GM12878 (cell line): Measurements from ENCODE around the gene FILIP1L. TPM values are rescaled to one million over a fixed set of nuclear protein-coding genes. Genes with fewer than 3 reads are reported as not detected.

Source experiments
- ATAC-seq: fragments of 200-7000 bp; cut with Tn5 transposase; 3 replicates; pipeline ENCODE4 v1.9.1; 2020; ENCODE audit warnings: mild to moderate bottlenecking, moderate library complexity
- BruUV-seq: library from RNA; stranded (reverse); fragments of 400-500 nt; replicated peaks from 2 replicates; lab custom pipeline; 2021; lab: Mats Ljungman, UMichigan
- CTCF ChIA-PET: fragments of 300-600 bp; sonication (Branson Sonifier 250); formaldehyde crosslinking; extraction: SDS; loops from one replicate; lab custom pipeline; 2021; ENCODE audit warnings: inconsistent platforms; lab: Yijun Ruan, JAX
- POLR2A ChIA-PET: fragments of 350-600 bp; formaldehyde crosslinking; extraction: SDS; loops from one replicate; lab custom pipeline; 2021; ENCODE audit warnings: inconsistent platforms; lab: Charles Lee
- RAD21 ChIA-PET: fragments of 300-600 bp; sonication (Branson Sonifier 250); formaldehyde crosslinking; loops from one replicate; lab custom pipeline; 2023; ENCODE audit warnings: antibody characterized with exemption; ENCODE audit not compliant: unreplicated experiment; lab: Charles Lee
- SMC1A ChIA-PET: fragments of 300-600 bp; sonication (Branson Sonifier 250); formaldehyde crosslinking; loops from one replicate; lab custom pipeline; 2023; ENCODE audit not compliant: unreplicated experiment, uncharacterized antibody; lab: Charles Lee
- DNase-seq: peaks from one replicate; pipeline ENCODE4 v3.0.0-alpha.2; 2011; ENCODE audit warnings: low read depth, low spot score
- FAIRE-seq: peaks from 3 replicates; lab custom pipeline; 2011; peaks lifted over from hg19 to GRCh38; lab: Jason Lieb, UNC
- H2AFZ ChIP-seq: 2 replicates; pipeline ENCODE4 v1.6.0; 2011; ENCODE audit warnings: low read depth, low read length, control low read depth; ENCODE audit not compliant: control insufficient read depth
- H3K27ac ChIP-seq: 2 replicates; pipeline ENCODE4 v1.5.1; 2011; ENCODE audit warnings: control low read depth; ENCODE audit not compliant: control insufficient read depth, insufficient read depth
- H3K27me3 ChIP-seq, 2 experiments: replicated peaks in 1 of 2; 2 replicates each; pipeline versions ENCODE4 v1.6.0 to v1.6.1; 2011; ENCODE audit warnings: low read length in 1 of 2; ENCODE audit not compliant: control insufficient read depth in 2 of 2, insufficient read depth in 2 of 2
- H3K36me3 ChIP-seq, 2 experiments: 2 replicates each; pipeline ENCODE4 v1.5.1; 2011; ENCODE audit warnings: low read length in 1 of 2; ENCODE audit not compliant: control insufficient read depth in 2 of 2, insufficient read depth in 2 of 2
- H3K4me1 ChIP-seq: 2 replicates; pipeline ENCODE4 v1.6.1; 2011; ENCODE audit warnings: mild to moderate bottlenecking, low read length, moderate library complexity, mixed read lengths; ENCODE audit not compliant: control insufficient read depth, insufficient read depth
- H3K4me2 ChIP-seq: 2 replicates; pipeline ENCODE4 v1.6.0; 2011; ENCODE audit warnings: control low read depth; ENCODE audit not compliant: control insufficient read depth, insufficient read depth
- H3K4me3 ChIP-seq: fragments of 200-600 bp; sonication (generic); 2 replicates; pipeline ENCODE4 v1.5.1; 2016
- H3K79me2 ChIP-seq: 2 replicates; pipeline ENCODE4 v1.6.0; 2011; ENCODE audit warnings: low read length; ENCODE audit not compliant: control insufficient read depth, insufficient read depth
- H3K9ac ChIP-seq: 2 replicates; pipeline ENCODE4 v1.8.0; 2011; ENCODE audit warnings: low read length, control low read depth, mixed read lengths; ENCODE audit not compliant: control insufficient read depth, insufficient read depth
- H3K9me3 ChIP-seq: replicated peaks from 3 replicates; pipeline ENCODE4 v1.5.1; 2011; ENCODE audit warnings: mild to moderate bottlenecking, low read length; ENCODE audit not compliant: control insufficient read depth, insufficient read depth
- H4K20me1 ChIP-seq: 2 replicates; pipeline ENCODE4 v1.6.0; 2011; ENCODE audit not compliant: control insufficient read depth, insufficient read depth
- CREB1 ChIP-seq: IDR thresholded peaks from 2 replicates; pipeline ENCODE4 v1.6.1; 2012; ENCODE audit warnings: low read depth, mild to moderate bottlenecking, inconsistent platforms
- IKZF2 ChIP-seq, 2 experiments: fragments of 450-650 bp; IDR thresholded peaks; 2 replicates each; pipeline ENCODE4 v1.6.1; 2017; ENCODE audit warnings: mild to moderate bottlenecking in 2 of 2, moderate library complexity in 2 of 2
- IRF4 ChIP-seq: IDR thresholded peaks from 2 replicates; pipeline ENCODE4 v1.6.1; 2011; ENCODE audit warnings: low read depth, low read length
- LARP7 ChIP-seq: fragments of 450-650 bp; IDR thresholded peaks from 2 replicates; pipeline ENCODE4 v1.6.1; 2017; ENCODE audit warnings: mild to moderate bottlenecking
- MEF2B ChIP-seq: fragments of 450-650 bp; IDR thresholded peaks from 2 replicates; pipeline ENCODE4 v1.6.1; 2018; ENCODE audit warnings: mild to moderate bottlenecking, moderate library complexity; ENCODE audit not compliant: partially characterized antibody, poor library complexity, severe bottlenecking
- MYC ChIP-seq: IDR thresholded peaks from 2 replicates; pipeline ENCODE4 v1.6.1; 2011; ENCODE audit warnings: mild to moderate bottlenecking, low read length, moderate library complexity, inconsistent platforms; ENCODE audit not compliant: insufficient read depth, insufficient replicate concordance, insufficient read length, severe bottlenecking
- POLR2AphosphoS2 ChIP-seq: IDR thresholded peaks from 2 replicates; pipeline ENCODE4 v1.6.1; 2011; ENCODE audit warnings: low read depth, mild to moderate bottlenecking, low read length, improper control_type of control experiment, moderate library complexity
- SPI1 ChIP-seq: IDR thresholded peaks from 2 replicates; pipeline ENCODE4 v1.6.1; 2011; ENCODE audit warnings: low read depth, mild to moderate bottlenecking, low read length, moderate library complexity, borderline replicate concordance; ENCODE audit not compliant: insufficient read depth
- STAT1 ChIP-seq: fragments of 450-650 bp; conservative IDR thresholded peaks from 2 replicates; pipeline ENCODE4 v1.6.1; 2014; ENCODE audit warnings: antibody characterized with exemption, mild to moderate bottlenecking
- TCF12 ChIP-seq: IDR thresholded peaks from 2 replicates; pipeline ENCODE4 v1.6.1; 2011; ENCODE audit warnings: low read depth, mild to moderate bottlenecking, low read length
- ZNF622 ChIP-seq: fragments of 450-650 bp; IDR thresholded peaks from 2 replicates; pipeline ENCODE4 v1.6.1; 2017; ENCODE audit warnings: mild to moderate bottlenecking, inconsistent platforms
- WGBS: methylation state at CpG from one replicate; pipeline ENCODE4 v1.1.6; 2016; ENCODE audit warnings: low lambda C conversion rate; ENCODE audit not compliant: insufficient replicate concordance, insufficient coverage; ENCODE audit errors: missing lambda C conversion rate; 5-methylcytosine and 5-hydroxymethylcytosine counted together
- in situ Hi-C: fragments of 300-500 bp; cut with MboI; formaldehyde crosslinking; loops from 9 replicates; pipeline ENCODE4 v1.14.3; 2018; ENCODE audit warnings: mixed read lengths
- intact Hi-C: fragments of 100-400 bp; cut with micrococcal nuclease; formaldehyde crosslinking; loops from one replicate; pipeline ENCODE4 v1.14.2; 2022; ENCODE audit not compliant: unreplicated experiment
- polyA plus RNA-seq, 11 experiments: library from polyadenylated mRNA; depleted of rRNA in 4 of 11; unstranded in 6 of 11; stranded (reverse) in 5 of 11; fragments of >200 nt; fragmentation: Nextera tagmentation in 4 of 11; fragmentation: Illumina TruSeq in 1 of 11; extraction: Ambion mirVana in 4 of 11; extraction: Trizol in 1 of 11; gene quantifications; 1 replicate in 1 of 11; 2 replicates in 10 of 11; pipeline versions ENCODE4 v1.2.1 to v1.2.3, GENCODE V29; 2011 to 2016; ENCODE audit warnings: inconsistent platforms in 2 of 11, missing spikeins in 2 of 11, low read depth in 1 of 11
- total RNA-seq, 4 experiments: library from RNA; depleted of rRNA in 3 of 4; stranded (reverse); fragments of >200 nt in 3 of 4; fragmentation: Illumina TruSeq in 1 of 4; extraction: Trizol in 1 of 4; gene quantifications; 2 replicates each; pipeline versions ENCODE4 v1.2.1 to v1.2.3, GENCODE V29; 2013 to 2021
- TF ChIP-seq, protein P1 (sequence below): fragments of 450-650 bp; IDR thresholded peaks from 2 replicates; pipeline ENCODE4 v1.6.1; 2017; ENCODE audit warnings: mild to moderate bottlenecking, moderate library complexity

The FILIP1L gene
- total and polyA plus RNA-seq, 10 of the 15 experiments (the other 5 are each of a cell fraction or from before 2014, with no cell fraction given), result 0.24 to 6.1 (median 3.5) TPM

- no peak overlapping the region for H3K9ac ChIP-seq
- DNase-seq (no peak), FAIRE-seq (no peak), ATAC-seq (no peak)
- H3K36me3 ChIP-seq, result no peaks in the 10 kb centered on the region
- intact Hi-C loops, result loop anchor here (2.0 to 5.0 kb wide), 2 partner anchors 174 to 205 kb away; no protein-coding TSS in a partner anchor
- H3K4me2 ChIP-seq, result peak overlapping the region; percentile 44; the same call in 1 of the 2 replicates
- ChIA-PET RAD21 (interaction anchor here (0.7 to 2.0 kb wide), 11 partner anchors 17 to 207 kb away, joined by 3 to 8 read pairs (median 4); no protein-coding TSS in a partner anchor), SMC1A (interaction anchor here (0.9 to 2.1 kb wide), 13 partner anchors 9 to 207 kb away, joined by 3 to 11 read pairs (median 4); no protein-coding TSS in a partner anchor), CTCF (interaction anchor here (0.8 to 1.5 kb wide), 6 partner anchors 22 to 207 kb away, joined by 3 to 13 read pairs (median 4); no protein-coding TSS in a partner anchor), POLR2A (interaction anchor here (1.3 kb wide), 1 partner anchor 149 kb away, joined by 6 read pairs; no protein-coding TSS in a partner anchor)
- peak; percentile 87 for TF ChIP-seq SPI1
- TF ChIP-seq IKZF2 (IDR thresholded peaks at IDR 0.05), result peak in 1 of 2 experiments; percentile 30; a peak in 1 of 4 replicates
- TF ChIP-seq LARP7, result no peak
- TF ChIP-seq MEF2B, result peak; percentile 9
- no peak overlapping the region for H2AFZ ChIP-seq
- peaks cover 43% of the 10 kb centered on the region for H3K4me1 ChIP-seq
- H3K9me3 ChIP-seq, result no peaks in the 10 kb centered on the region
- WGBS, result 0% methylated on average over 2 of the region's 2 CpGs
- H3K27me3 ChIP-seq, result no peaks in the 10 kb centered on the region
- H3K27ac ChIP-seq, result no peak overlapping the region; the same call in 1 of the 2 replicates
- in situ Hi-C loops, result no loop called here
- H4K20me1 ChIP-seq, result no peaks in the 10 kb centered on the region
- no TSS peak for BruUV-seq
- H3K4me3 ChIP-seq, result 0 out of 2 replicates have a peak overlapping the region, but pooled peaks have one; percentile 53
- no peaks in the 10 kb centered on the region for H3K79me2 ChIP-seq
Observed at GRCh38 chr3:100046986-100047385, 67.3 kb downstream of the FILIP1L start.

DNA sequence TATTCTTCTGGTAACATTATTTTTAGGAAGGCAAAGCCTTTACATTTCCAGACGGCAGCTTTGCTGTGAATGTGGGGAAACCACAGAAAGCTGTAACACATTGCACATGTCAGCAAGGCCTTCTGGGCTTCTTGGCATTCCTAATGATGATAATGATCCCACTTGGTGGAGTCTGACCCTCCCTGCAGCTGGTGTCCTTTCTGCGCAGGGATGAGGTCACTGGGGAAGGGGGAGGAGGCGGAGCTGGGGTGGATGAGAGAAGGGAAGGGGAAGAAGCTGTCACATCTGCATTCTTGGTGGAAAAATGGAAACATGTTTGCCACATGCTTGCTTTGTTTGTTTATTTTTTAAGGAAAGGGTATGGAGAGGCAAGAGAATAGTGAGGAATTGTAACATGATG lies 68.6 kb downstream of the FILIP1L start:
- intact Hi-C loops, result loop anchor here (2.0 to 5.0 kb wide), 2 partner anchors 173 to 203 kb away; no protein-coding TSS in a partner anchor
- DNase-seq, result no peak
- no TSS peak for BruUV-seq
- Histone ChIP-seq H2AFZ (no peak overlapping the region), H3K36me3 (no peaks in the 10 kb centered on the region), H4K20me1 (no peaks in the 10 kb centered on the region), H3K9ac (no peak overlapping the region), H3K27ac (no peak overlapping the region), H3K4me2 (no peak overlapping the region), H3K4me3 (no peak overlapping the region), H3K9me3 (no peaks in the 10 kb centered on the region), H3K4me1 (peaks cover 43% of the 10 kb centered on the region), H3K27me3 (no peaks in the 10 kb centered on the region), H3K79me2 (no peaks in the 10 kb centered on the region)
- 94% methylated on average over 3 of the region's 3 CpGs for WGBS
- ATAC-seq, result no peak
- RAD21 ChIA-PET, result interaction anchor here (0.9 to 1.3 kb wide), 5 partner anchors 11 to 203 kb away, joined by 3 to 4 read pairs (median 4); no protein-coding TSS in a partner anchor
- CTCF ChIA-PET, result interaction anchor here (0.8 to 2.5 kb wide), 5 partner anchors 23 to 214 kb away, joined by 3 to 12 read pairs (median 3); no protein-coding TSS in a partner anchor
- in situ Hi-C loops, result no loop called here
- no peak for FAIRE-seq
- POLR2A ChIA-PET, result interaction anchor here (0.6 to 1.1 kb wide), 3 partner anchors 17 to 330 kb away, joined by 3 to 4 read pairs (median 3); no protein-coding TSS in a partner anchor
- SMC1A ChIA-PET, result interaction anchor here (0.7 to 2.8 kb wide), 10 partner anchors 11 to 202 kb away, joined by 3 to 15 read pairs (median 4); no protein-coding TSS in a partner anchor
- TF ChIP-seq TCF12 (no peak), STAT1 (no peak), POLR2AphosphoS2 (no peak), ZNF622 (no peak), CREB1 (no peak), MYC (no peak), IRF4 (no peak)
- TF ChIP-seq, protein P1, sequence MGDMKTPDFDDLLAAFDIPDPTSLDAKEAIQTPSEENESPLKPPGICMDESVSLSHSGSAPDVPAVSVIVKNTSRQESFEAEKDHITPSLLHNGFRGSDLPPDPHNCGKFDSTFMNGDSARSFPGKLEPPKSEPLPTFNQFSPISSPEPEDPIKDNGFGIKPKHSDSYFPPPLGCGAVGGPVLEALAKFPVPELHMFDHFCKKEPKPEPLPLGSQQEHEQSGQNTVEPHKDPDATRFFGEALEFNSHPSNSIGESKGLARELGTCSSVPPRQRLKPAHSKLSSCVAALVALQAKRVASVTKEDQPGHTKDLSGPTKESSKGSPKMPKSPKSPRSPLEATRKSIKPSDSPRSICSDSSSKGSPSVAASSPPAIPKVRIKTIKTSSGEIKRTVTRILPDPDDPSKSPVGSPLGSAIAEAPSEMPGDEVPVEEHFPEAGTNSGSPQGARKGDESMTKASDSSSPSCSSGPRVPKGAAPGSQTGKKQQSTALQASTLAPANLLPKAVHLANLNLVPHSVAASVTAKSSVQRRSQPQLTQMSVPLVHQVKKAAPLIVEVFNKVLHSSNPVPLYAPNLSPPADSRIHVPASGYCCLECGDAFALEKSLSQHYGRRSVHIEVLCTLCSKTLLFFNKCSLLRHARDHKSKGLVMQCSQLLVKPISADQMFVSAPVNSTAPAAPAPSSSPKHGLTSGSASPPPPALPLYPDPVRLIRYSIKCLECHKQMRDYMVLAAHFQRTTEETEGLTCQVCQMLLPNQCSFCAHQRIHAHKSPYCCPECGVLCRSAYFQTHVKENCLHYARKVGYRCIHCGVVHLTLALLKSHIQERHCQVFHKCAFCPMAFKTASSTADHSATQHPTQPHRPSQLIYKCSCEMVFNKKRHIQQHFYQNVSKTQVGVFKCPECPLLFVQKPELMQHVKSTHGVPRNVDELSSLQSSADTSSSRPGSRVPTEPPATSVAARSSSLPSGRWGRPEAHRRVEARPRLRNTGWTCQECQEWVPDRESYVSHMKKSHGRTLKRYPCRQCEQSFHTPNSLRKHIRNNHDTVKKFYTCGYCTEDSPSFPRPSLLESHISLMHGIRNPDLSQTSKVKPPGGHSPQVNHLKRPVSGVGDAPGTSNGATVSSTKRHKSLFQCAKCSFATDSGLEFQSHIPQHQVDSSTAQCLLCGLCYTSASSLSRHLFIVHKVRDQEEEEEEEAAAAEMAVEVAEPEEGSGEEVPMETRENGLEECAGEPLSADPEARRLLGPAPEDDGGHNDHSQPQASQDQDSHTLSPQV, result no peak
